KG1 (cell line): ENCODE data around the gene ZGPAT.
"Not testable (repeated sequence)": the region's sequence is repeated elsewhere in the genome, so short reads cannot be mapped to it uniquely, and the experiment has no call there.

Experiments used
- DNase-seq: peaks from one replicate; lab custom pipeline; 2025; lab: John Stamatoyannopoulos, UW

Gene ZGPAT

GRCh38 chr20:63703471-63703975 is 4.3 kb upstream of the ZGPAT start:
- DNase-seq: no peak

GRCh38 chr20:63703976-63704748 is 3.7 kb upstream of the ZGPAT start:
- DNase-seq: no peak

- DNase-seq: no peak
Measured at GRCh38 chr20:63704749-63705117, 3.1 kb upstream of the ZGPAT start.

- DNase-seq: no peak
Measured at GRCh38 chr20:63705232-63706026, 2.4 kb upstream of the ZGPAT start.

- DNase-seq: no peak
Measured at GRCh38 chr20:63706027-63706695, 1.7 kb upstream of the ZGPAT start.

GRCh38 chr20:63706852-63707557 is 834 bp upstream of the ZGPAT start:
- DNase-seq: no peak

- DNase-seq: no peak
Measured at GRCh38 chr20:63708301-63709148, 686 bp downstream of the ZGPAT start.

- no peak for DNase-seq
Measured at GRCh38 chr20:63709149-63709527, 1.3 kb downstream of the ZGPAT start.

GRCh38 chr20:63711085-63711645 is 3.3 kb downstream of the ZGPAT start:
- DNase-seq: no peak

- DNase-seq: no peak
Measured at GRCh38 chr20:63712191-63712590, 4.4 kb downstream of the ZGPAT start.

GRCh38 chr20:63714858-63715257 is 7.0 kb downstream of the ZGPAT start:
- DNase-seq: no peak

GRCh38 chr20:63718996-63719395 is 11.2 kb downstream of the ZGPAT start:
- no peak for DNase-seq

GRCh38 chr20:63722967-63723622 is 15.3 kb downstream of the ZGPAT start:
- not testable (repeated sequence) for DNase-seq

GRCh38 chr20:63730189-63730733 is 22.4 kb downstream of the ZGPAT start:
- DNase-seq: not testable (repeated sequence)

- no peak for DNase-seq
Measured at GRCh38 chr20:63731410-63731809, 23.6 kb downstream of the ZGPAT start.

- no peak for DNase-seq
Measured at GRCh38 chr20:63732118-63733095, 24.6 kb downstream of the ZGPAT start.

- DNase-seq: no peak
Measured at GRCh38 chr20:63733117-63733516, 25.3 kb downstream of the ZGPAT start.

- no peak for DNase-seq
Measured at GRCh38 chr20:63733579-63734081, 25.8 kb downstream of the ZGPAT start.
